Measurements from ENCODE around the gene KNTC1.
"Not testable (repeated sequence)": the region's sequence is repeated elsewhere in the genome, so short reads cannot be mapped to it uniquely, and the experiment has no call there.

Gene KNTC1

DNA sequence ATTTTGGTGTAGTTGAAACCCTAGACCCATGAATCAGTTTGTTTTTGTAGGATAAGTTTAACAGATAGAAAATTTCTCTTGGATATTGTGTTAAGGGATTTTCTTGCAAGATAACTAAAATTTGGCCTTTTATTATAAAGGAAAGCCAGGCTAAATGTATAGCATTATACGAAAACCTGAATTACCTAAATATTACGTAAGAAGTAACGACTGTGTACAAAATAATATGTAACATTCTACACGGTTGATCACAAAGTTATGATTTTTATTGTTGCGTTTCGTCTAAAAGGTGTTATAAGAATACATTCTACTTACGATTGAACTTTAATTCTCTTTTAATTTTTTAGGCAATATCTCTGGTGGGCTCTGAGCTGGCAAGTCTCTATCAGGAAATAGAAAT, 63.9 kb downstream of the KNTC1 start:
- no peaks in the 10 kb centered on the region for H3K79me2 ChIP-seq (ENCODE audit: low read length)
- H3K4me2 ChIP-seq (ENCODE audit: low read length), result no peak overlapping the region
- peaks cover 34% of the 10 kb centered on the region for H3K36me3 ChIP-seq (replicated peaks; ENCODE audit: low read depth, low read length)

GRCh38 chr12:122591966-122592365, 64.9 kb downstream of the KNTC1 start:
- not testable (repeated sequence) for H3K27me3 ChIP-seq (ENCODE audit: low read depth, low read length); H3K4me3 ChIP-seq (ENCODE audit: low read length); H4K20me1 ChIP-seq (ENCODE audit: insufficient read depth, low read length); H3K4me2 ChIP-seq (ENCODE audit: low read length); H3K79me2 ChIP-seq (ENCODE audit: low read length); H2AFZ ChIP-seq (ENCODE audit: low read depth, low read length); H3K27ac ChIP-seq (ENCODE audit: low read length); H3K9me3 ChIP-seq (ENCODE audit: insufficient read depth, low read length); H3K4me1 ChIP-seq (ENCODE audit: low read length); H3K9ac ChIP-seq (ENCODE audit: low read length)
- H3K36me3 ChIP-seq (replicated peaks; ENCODE audit: low read depth, low read length), result peaks cover 34% of the 10 kb centered on the region

More for the DNA sequence above, 63.9 kb downstream of the KNTC1 start:
- Histone ChIP-seq H3K9me3 (ENCODE audit: insufficient read depth, low read length) (no peaks in the 10 kb centered on the region), H2AFZ (ENCODE audit: low read depth, low read length) (no peak overlapping the region), H3K9ac (ENCODE audit: low read length) (no peak overlapping the region), H4K20me1 (ENCODE audit: insufficient read depth, low read length) (no peaks in the 10 kb centered on the region), H3K27me3 (ENCODE audit: low read depth, low read length) (no peaks in the 10 kb centered on the region), H3K4me3 (ENCODE audit: low read length) (no peak overlapping the region), H3K4me1 (ENCODE audit: low read length) (no peaks in the 10 kb centered on the region), H3K27ac (ENCODE audit: low read length) (no peak overlapping the region)
- no peak for TF ChIP-seq EZH2phosphoT487 (IDR thresholded peaks at IDR 0.05; ENCODE audit: low read depth)
- TF ChIP-seq, protein P1, sequence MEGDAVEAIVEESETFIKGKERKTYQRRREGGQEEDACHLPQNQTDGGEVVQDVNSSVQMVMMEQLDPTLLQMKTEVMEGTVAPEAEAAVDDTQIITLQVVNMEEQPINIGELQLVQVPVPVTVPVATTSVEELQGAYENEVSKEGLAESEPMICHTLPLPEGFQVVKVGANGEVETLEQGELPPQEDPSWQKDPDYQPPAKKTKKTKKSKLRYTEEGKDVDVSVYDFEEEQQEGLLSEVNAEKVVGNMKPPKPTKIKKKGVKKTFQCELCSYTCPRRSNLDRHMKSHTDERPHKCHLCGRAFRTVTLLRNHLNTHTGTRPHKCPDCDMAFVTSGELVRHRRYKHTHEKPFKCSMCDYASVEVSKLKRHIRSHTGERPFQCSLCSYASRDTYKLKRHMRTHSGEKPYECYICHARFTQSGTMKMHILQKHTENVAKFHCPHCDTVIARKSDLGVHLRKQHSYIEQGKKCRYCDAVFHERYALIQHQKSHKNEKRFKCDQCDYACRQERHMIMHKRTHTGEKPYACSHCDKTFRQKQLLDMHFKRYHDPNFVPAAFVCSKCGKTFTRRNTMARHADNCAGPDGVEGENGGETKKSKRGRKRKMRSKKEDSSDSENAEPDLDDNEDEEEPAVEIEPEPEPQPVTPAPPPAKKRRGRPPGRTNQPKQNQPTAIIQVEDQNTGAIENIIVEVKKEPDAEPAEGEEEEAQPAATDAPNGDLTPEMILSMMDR (IDR thresholded peaks at IDR 0.05; ENCODE audit: low read depth, low read length), result no peak

DNA sequence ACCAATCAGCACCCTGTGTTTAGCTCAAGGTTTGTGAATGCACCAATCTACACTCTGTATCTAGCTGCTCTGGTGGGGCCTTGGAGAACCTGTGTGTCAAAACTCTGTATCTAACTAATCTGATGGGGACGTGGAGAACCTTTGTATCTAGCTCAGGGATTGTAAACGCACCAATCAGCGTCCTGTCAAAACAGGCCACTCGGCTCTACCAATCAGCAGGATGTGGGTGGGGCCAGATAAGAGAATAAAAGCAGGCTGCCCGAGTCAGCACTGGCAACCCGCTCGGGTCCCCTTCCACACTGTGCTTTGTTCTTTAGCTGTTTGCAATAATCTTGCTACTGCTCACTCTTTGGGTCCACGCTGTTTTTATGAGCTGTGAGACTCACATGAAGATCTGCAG, 65.5 kb downstream of the KNTC1 start:
- not testable (repeated sequence) for H3K4me2 ChIP-seq (ENCODE audit: low read length); H2AFZ ChIP-seq (ENCODE audit: low read depth, low read length); H4K20me1 ChIP-seq (ENCODE audit: insufficient read depth, low read length); H3K4me1 ChIP-seq (ENCODE audit: low read length); H3K4me3 ChIP-seq (ENCODE audit: low read length); H3K27ac ChIP-seq (ENCODE audit: low read length); H3K79me2 ChIP-seq (ENCODE audit: low read length); H3K9ac ChIP-seq (ENCODE audit: low read length); H3K27me3 ChIP-seq (ENCODE audit: low read depth, low read length); H3K9me3 ChIP-seq (ENCODE audit: insufficient read depth, low read length)
- H3K36me3 ChIP-seq (replicated peaks; ENCODE audit: low read depth, low read length), result peaks cover 34% of the 10 kb centered on the region

- Histone ChIP-seq H3K27ac (ENCODE audit: low read length) (no peak overlapping the region), H3K79me2 (ENCODE audit: low read length) (no peaks in the 10 kb centered on the region), H3K9me3 (ENCODE audit: insufficient read depth, low read length) (no peaks in the 10 kb centered on the region), H3K27me3 (ENCODE audit: low read depth, low read length) (no peaks in the 10 kb centered on the region), H3K4me2 (ENCODE audit: low read length) (no peak overlapping the region), H3K4me1 (ENCODE audit: low read length) (no peaks in the 10 kb centered on the region), H3K4me3 (ENCODE audit: low read length) (no peak overlapping the region), H3K9ac (ENCODE audit: low read length) (no peak overlapping the region), H2AFZ (ENCODE audit: low read depth, low read length) (no peak overlapping the region), H4K20me1 (ENCODE audit: insufficient read depth, low read length) (no peaks in the 10 kb centered on the region), H3K36me3 (replicated peaks; ENCODE audit: low read depth, low read length) (peaks cover 26% of the 10 kb centered on the region)
- TF ChIP-seq, protein P1 (IDR thresholded peaks at IDR 0.05; ENCODE audit: low read depth, low read length), result no peak
- TF ChIP-seq EZH2phosphoT487 (IDR thresholded peaks at IDR 0.05; ENCODE audit: low read depth), result no peak
Observed at GRCh38 chr12:122593910-122594309, 66.9 kb downstream of the KNTC1 start.

DNA sequence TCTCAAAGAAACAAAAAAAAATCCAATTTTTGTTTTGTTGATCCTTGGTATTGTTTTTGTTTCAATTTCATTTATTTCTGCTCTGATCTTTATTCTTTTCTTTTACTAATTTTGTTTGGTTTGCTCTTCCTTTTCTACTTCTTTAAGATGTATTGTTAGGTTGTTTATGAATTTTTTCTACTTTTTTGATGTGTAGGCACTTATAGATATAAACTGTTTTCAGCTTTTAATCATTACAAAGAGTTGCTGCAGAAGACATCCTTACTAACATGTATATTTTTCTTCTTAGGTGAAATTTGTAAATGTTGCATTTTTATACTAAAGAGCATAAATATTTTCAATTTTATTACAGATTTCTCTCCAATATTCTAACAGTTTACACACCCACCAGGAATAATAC, 69.8 kb downstream of the KNTC1 start:
- peaks cover 15% of the 10 kb centered on the region for H3K36me3 ChIP-seq (replicated peaks; ENCODE audit: low read depth, low read length)

More for the DNA sequence above, 69.8 kb downstream of the KNTC1 start:
- Histone ChIP-seq H3K4me2 (ENCODE audit: low read length) (no peak overlapping the region), H3K4me3 (ENCODE audit: low read length) (no peak overlapping the region), H2AFZ (ENCODE audit: low read depth, low read length) (no peak overlapping the region), H4K20me1 (ENCODE audit: insufficient read depth, low read length) (no peaks in the 10 kb centered on the region), H3K27ac (ENCODE audit: low read length) (no peak overlapping the region), H3K4me1 (ENCODE audit: low read length) (no peaks in the 10 kb centered on the region), H3K9ac (ENCODE audit: low read length) (no peak overlapping the region), H3K27me3 (ENCODE audit: low read depth, low read length) (no peaks in the 10 kb centered on the region), H3K9me3 (ENCODE audit: insufficient read depth, low read length) (no peaks in the 10 kb centered on the region), H3K79me2 (ENCODE audit: low read length) (no peaks in the 10 kb centered on the region)
- no peak for TF ChIP-seq EZH2phosphoT487 (IDR thresholded peaks at IDR 0.05; ENCODE audit: low read depth)
- TF ChIP-seq, protein P1 (IDR thresholded peaks at IDR 0.05; ENCODE audit: low read depth, low read length), result no peak
